ENCODE data around the gene C12orf42. TPM values are rescaled to one million over a fixed set of nuclear protein-coding genes. Genes with fewer than 3 reads are reported as not detected.

C12orf42 gene
- total and polyA plus RNA-seq, 2 donors from 2014 or later = 0.94 TPM; not detected in 1

DNA sequence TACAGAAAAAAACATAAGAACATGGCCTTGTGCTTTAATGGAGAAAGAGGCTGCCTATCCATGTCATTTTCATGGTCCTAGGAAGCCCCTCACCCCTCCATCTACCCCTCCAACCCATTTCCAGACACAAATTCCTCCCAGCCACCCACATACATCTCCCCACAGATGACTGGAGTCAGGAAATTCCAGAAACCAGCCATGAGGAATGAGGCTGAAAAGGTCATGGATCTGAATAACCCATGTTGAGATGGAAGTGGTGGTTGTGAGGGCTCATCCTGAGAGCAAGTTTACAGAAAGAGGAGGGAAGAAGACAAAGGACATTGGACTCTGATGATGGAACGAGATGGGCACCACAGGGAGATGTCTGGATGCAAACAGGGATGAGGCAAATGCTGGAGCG is 23.9 kb upstream of the C12orf42 start:
- DNase-seq (peak in 1 of 5 donors; percentile 25), FAIRE-seq (no peak)
- no peak for TF ChIP-seq CTCF (IDR thresholded peaks at IDR 0.05; ENCODE audit: borderline replicate concordance, extremely low read depth, insufficient read depth)
- Histone ChIP-seq H3K27ac (ENCODE audit: low read depth in 2 of 2, low read length in 2 of 2) (no peak overlapping the region), H3K27me3 (ENCODE audit: control insufficient read depth, insufficient read depth, low read length) (no peaks in the 10 kb centered on the region), H3K4me3 (ENCODE audit: low read length in 3 of 3) (no peak overlapping the region), H3K9me3 (ENCODE audit: control insufficient read depth in 2 of 3, insufficient read depth in 1 of 3, low read length in 3 of 3) (no peaks in the 10 kb centered on the region), H3K4me1 (ENCODE audit: control insufficient read depth in 2 of 3, insufficient read depth in 2 of 3, low read depth in 1 of 3, low read length in 3 of 3) (no peaks in the 10 kb centered on the region), H3K36me3 (ENCODE audit: control insufficient read depth in 2 of 3, insufficient read depth in 3 of 3, low read length in 3 of 3) (no peaks in the 10 kb centered on the region), H3K9ac (ENCODE audit: low read length in 3 of 3) (no peak overlapping the region)
- intact Hi-C loops (cut with DNase I) = no loop called here

DNA sequence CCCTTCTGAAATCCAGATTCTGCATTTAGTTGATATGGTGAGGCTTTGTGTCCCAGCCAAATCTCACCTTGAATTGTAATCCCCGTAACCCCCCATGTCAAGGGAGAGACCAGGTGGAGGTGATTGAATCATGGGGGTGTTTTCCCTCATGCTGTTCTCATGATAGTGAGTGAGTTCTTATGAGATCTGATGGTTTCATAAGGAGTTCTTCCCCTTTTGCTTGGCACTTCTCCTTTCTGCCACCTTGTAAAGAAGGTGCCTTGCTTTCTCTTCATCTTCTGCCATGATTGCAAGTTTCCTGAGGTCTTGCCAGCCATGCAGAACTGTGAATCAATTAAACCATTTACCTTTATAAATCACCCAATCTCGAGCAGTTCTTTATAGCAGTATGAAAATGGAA is 23.1 kb upstream of the C12orf42 start:
- Histone ChIP-seq H3K4me1 (ENCODE audit: control insufficient read depth in 2 of 3, insufficient read depth in 2 of 3, low read depth in 1 of 3, low read length in 3 of 3) (no peaks in the 10 kb centered on the region), H3K27ac (ENCODE audit: low read depth in 2 of 2, low read length in 2 of 2) (no peak overlapping the region), H3K4me3 (ENCODE audit: low read length in 3 of 3) (no peak overlapping the region), H3K9me3 (ENCODE audit: control insufficient read depth in 2 of 3, insufficient read depth in 1 of 3, low read length in 3 of 3) (no peaks in the 10 kb centered on the region), H3K36me3 (ENCODE audit: control insufficient read depth in 2 of 3, insufficient read depth in 3 of 3, low read length in 3 of 3) (no peaks in the 10 kb centered on the region), H3K27me3 (ENCODE audit: control insufficient read depth, insufficient read depth, low read length) (no peaks in the 10 kb centered on the region), H3K9ac (ENCODE audit: low read length in 3 of 3) (no peak overlapping the region)
- DNase-seq = no peak
- intact Hi-C loops (cut with DNase I) = no loop called here
- TF ChIP-seq CTCF (IDR thresholded peaks at IDR 0.05; ENCODE audit: borderline replicate concordance, extremely low read depth, insufficient read depth) = no peak
- FAIRE-seq = no peak

GRCh38 chr12:103517161-103517560 is 21.4 kb upstream of the C12orf42 start:
- H3K27ac ChIP-seq (ENCODE audit: low read depth in 2 of 2, low read length in 2 of 2) = no peak overlapping the region
- no peak overlapping the region for H3K4me3 ChIP-seq (ENCODE audit: low read length in 3 of 3)
- DNase-seq = no peak
- FAIRE-seq = no peak
- intact Hi-C loops (cut with DNase I) = no loop called here
- H3K36me3 ChIP-seq (ENCODE audit: control insufficient read depth in 2 of 3, insufficient read depth in 3 of 3, low read length in 3 of 3) = no peaks in the 10 kb centered on the region
- TF ChIP-seq CTCF (IDR thresholded peaks at IDR 0.05; ENCODE audit: borderline replicate concordance, extremely low read depth, insufficient read depth) = no peak
- no peaks in the 10 kb centered on the region for H3K27me3 ChIP-seq (ENCODE audit: control insufficient read depth, insufficient read depth, low read length)
- no peak overlapping the region for H3K9ac ChIP-seq (ENCODE audit: low read length in 3 of 3)
- no peaks in the 10 kb centered on the region for H3K9me3 ChIP-seq (ENCODE audit: control insufficient read depth in 2 of 3, insufficient read depth in 1 of 3, low read length in 3 of 3)
- H3K4me1 ChIP-seq (ENCODE audit: control insufficient read depth in 2 of 3, insufficient read depth in 2 of 3, low read depth in 1 of 3, low read length in 3 of 3) = no peaks in the 10 kb centered on the region

- Histone ChIP-seq H3K9ac (ENCODE audit: low read length in 3 of 3) (no peak overlapping the region), H3K27ac (ENCODE audit: low read depth in 2 of 2, low read length in 2 of 2) (no peak overlapping the region), H3K4me1 (ENCODE audit: control insufficient read depth in 2 of 3, insufficient read depth in 2 of 3, low read depth in 1 of 3, low read length in 3 of 3) (no peaks in the 10 kb centered on the region), H3K4me3 (ENCODE audit: low read length in 3 of 3) (no peak overlapping the region), H3K9me3 (ENCODE audit: control insufficient read depth in 2 of 3, insufficient read depth in 1 of 3, low read length in 3 of 3) (no peaks in the 10 kb centered on the region), H3K36me3 (ENCODE audit: control insufficient read depth in 2 of 3, insufficient read depth in 3 of 3, low read length in 3 of 3) (no peaks in the 10 kb centered on the region), H3K27me3 (ENCODE audit: control insufficient read depth, insufficient read depth, low read length) (no peaks in the 10 kb centered on the region)
- intact Hi-C loops (cut with DNase I) = no loop called here
- no peak for FAIRE-seq
- DNase-seq = no peak
- no peak for TF ChIP-seq CTCF (IDR thresholded peaks at IDR 0.05; ENCODE audit: borderline replicate concordance, extremely low read depth, insufficient read depth)
These were observed 19.6 kb upstream of the C12orf42 start for GRCh38 chr12:103515341-103515740.

All from kidney (tissue), 14 donors.